Muscle of arm (tissue), 12 donors: ENCODE data around the gene YDJC. TPM values are rescaled to one million over a fixed set of nuclear protein-coding genes. Genes with fewer than 3 reads are reported as not detected.
"Not testable (repeated sequence)": the region's sequence is repeated elsewhere in the genome, so short reads cannot be mapped to it uniquely, and the experiment has no call there.

Experiments
- DNase-seq: peaks from one replicate; pipeline ENCODE4 v3.0.0-alpha.2; 2013
- polyA plus RNA-seq, 12 donors: library from polyadenylated mRNA; unstranded; fragments of 120-200 nt; gene quantifications; one replicate each; pipeline ENCODE4 v1.2.1, GENCODE V29; 2013; ENCODE audit not compliant: insufficient read length in 12 of 12

YDJC gene
- polyA plus RNA-seq, 12 donors = 2.8 to 7.8 (median 3.4) TPM; not detected in 2

DNA sequence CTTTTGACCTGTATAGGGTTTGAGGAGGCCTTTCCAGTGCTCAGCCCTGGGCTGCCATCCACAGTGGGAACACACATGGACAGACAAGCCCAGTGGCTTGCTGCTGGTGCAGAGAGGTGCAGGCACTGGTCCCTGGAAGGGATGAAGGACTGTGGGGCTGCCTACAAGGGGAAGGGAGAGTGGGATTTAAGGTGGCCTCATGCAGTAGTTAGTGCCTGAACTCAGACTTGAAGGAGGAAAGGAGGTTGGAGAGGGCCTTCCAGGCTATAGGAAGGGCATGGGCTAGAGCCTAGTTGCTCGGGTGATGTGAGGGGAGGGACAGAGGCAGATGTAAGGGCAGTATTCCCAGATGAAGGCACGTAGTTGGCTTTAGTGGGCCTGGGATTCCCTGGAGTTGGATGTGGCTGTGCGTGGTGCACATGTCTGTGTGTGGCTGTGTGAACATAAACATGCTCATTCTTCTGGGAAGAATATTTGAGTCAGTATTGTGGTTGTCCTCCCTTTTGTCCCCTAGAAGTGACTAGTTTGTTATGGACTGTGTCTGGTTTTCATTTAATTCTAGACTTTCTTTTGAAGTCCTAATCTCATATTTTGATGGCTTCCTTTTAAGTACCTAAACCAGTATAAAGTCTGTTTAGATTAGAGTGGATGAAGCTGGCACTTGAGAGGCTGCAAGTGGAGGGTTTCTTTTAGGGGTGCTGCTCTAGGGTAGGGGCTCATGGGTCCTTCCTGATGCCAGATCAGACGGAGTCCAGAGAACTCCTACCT, 18.4 kb downstream of the YDJC start:
- DNase-seq = no peak

- not testable (repeated sequence) for DNase-seq
Observed at GRCh38 chr22:21609556-21610157, 20.2 kb downstream of the YDJC start.

GRCh38 chr22:21606775-21607174, 23.0 kb downstream of the YDJC start:
- DNase-seq = no peak

DNA sequence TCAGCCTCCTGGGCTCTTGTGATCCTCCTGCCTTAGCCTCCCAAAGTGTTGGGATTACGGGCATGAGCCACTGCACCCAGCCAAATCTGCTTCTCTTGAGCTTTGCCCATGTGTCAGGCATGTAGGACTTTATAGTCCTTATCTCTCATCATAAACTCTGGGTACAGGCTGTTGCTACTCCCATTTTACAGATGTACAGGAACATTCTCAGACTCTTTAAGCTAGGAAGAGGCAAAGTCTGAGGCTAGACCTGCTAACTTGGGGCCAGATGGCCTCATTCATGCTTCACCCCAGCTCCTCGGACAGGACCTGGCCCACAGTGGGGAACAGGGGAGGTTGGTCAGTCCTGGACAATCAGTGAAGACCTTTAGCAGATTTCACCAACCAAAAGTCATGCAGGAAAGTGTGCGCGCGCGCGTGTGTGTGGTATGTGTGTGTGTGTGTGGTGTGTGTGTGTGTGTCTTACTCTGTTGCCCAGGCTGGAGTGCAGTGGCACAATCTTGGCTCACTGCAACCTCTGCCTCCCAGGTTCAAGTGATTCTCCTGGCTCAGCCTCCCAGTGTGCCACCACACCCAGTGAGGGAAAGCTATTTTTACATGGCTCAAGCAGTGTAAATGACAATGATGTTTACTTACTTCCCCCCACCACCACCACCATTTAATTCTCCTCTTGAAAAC, 23.8 kb downstream of the YDJC start:
- no peak for DNase-seq

DNA sequence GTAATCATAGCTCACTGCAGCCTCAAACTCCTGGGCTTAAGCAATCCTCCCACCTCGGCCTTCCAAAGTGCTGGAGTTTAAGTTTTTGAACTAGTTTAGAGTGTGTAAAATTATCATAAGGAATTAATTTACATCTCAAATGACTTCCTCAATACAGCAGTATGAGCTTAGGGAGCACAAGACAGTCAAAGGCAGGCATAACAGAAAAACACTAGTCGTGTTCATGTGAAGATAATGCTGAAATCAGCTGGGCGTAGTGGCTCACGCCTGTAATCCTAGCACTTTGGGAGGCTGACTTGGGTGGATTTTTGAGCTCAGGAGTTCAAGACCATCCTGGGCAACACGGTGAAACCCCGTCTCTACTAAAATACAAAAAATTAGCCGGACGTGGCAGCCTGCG, 25.8 kb downstream of the YDJC start:
- DNase-seq = no peak

DNA sequence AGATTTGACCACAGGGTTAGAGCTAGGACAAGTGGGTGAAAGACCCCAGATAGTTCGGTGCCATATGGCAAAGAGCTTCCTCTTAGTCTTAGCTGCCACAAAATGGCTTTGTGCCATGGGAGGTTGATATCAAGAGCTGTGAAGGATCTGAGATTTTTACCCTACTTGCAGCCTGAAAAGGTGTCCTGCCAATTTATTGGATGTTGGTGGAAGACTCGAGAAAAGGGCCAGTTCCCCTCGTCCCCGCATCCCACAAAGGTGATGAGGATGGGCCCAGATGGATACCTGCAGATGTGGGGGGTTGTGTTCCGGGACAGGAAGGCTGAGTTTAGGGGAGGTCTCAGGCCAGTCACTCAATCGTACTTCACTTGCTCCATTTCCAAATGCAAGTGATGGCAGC, 27.2 kb downstream of the YDJC start:
- no peak for DNase-seq

DNA sequence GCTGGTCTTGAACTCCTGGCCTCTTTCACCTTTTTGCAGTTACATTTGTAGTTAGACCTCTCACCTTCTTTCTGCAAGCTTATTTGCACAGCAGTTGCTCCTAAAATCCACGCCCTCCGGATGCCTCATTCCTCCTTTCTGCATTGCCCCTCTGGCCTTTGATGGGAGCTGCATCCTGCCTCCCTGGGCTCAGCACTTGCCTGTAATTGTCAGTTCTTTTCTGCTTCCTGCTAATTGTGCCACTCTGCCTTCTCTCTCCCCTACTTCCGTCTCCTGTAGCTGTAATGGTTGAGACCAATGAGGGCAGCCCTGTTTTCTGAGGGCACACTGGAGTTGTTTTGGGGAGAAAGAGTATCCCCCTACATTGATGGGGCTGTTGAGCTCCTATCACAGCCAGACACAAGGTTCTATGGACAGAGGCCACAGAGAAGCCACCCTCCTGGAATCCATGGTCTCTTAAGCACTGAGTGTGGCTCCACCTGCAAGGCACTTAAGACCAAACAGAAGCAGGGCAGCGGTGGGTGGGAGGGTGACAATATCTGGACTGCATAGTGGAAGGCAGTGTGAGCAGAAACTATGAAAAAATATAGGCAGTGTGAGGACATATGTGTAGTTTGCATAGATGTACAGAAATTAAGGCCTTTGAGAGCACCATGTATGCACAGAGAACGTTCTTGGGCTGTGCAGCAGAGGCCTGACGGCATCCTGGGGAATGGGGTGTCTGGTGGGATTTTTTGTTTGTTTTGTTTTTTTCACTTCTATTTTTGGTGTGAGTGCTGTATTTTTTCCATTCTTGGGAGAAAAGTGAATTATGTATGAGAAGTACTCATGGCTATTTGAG, 30.5 kb downstream of the YDJC start:
- DNase-seq = no peak

- DNase-seq = no peak
Observed at GRCh38 chr22:21598302-21598701, 31.5 kb downstream of the YDJC start.

- not testable (repeated sequence) for DNase-seq
Observed at GRCh38 chr22:21596356-21597135, 33.3 kb downstream of the YDJC start.

DNA sequence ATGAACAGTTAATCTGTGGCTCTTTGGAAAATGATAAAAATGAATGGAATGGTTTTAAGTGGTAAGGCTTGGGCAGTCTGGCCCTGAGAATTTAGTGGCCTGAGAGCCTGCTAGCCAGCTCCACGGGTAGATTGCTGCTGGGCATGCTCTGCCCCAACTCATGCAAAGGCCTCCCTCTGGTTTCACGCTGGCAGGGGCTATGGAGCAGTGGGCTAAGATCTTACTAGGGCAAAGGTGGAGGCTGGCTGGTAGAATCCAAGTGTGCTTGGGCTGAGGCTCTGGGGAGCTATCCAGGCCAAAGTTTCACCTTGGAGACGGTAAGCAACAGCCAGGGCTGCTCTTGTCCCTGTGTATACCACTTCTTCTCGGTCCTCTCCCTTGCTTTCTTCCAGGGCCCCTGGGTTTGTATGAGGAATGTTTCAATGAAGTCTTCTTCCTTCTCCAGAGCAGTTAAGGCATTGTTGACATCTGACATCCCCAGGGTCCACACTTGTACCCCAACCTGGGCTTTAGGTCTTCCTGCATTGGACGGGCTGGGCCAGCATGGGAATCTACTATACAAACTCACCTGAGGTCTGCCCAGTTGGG, 34.9 kb downstream of the YDJC start:
- DNase-seq = no peak

DNA sequence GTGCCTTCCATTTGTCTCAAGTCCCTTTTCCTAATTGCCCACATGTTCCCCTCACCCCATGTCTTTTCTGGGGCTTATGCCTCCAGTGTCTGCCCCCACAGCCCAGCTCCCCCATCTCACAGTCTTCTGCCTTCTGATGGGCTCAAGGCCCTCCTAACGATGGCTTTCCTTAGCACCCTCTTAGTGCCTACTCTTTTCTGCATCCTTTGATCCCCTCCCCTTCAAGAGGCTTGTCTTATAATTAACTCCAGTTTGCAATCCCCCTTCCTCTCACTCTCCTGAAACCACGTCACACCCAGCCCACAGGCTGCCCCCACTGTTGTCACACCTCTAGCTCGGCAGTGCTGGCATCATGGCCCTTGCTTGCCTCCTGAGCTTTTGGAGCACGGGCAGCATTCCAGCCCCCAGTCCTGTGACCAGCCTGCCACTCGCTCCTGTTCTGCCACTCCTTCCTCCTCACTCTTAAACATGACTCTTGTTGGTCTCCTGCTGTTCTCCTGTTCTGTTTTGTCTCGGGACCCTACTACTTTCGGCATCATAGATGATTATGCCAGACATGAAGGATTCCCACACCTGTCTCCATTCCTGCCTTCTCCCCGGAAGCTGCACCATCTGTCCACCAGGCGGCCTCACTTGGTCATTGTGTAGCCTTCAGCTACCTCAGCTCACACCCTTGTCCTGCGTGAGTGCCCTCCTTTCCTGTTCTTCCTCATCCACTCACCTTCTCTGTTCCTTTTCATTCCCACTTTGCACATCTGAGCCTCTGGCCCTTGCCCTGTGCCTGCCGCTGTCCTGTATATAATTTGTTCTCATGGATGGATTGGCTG, 36.2 kb downstream of the YDJC start:
- DNase-seq = no peak

GRCh38 chr22:21592422-21592821, 37.4 kb downstream of the YDJC start:
- no peak for DNase-seq

- DNase-seq = no peak
Observed at GRCh38 chr22:21591695-21592094, 38.1 kb downstream of the YDJC start.

DNA sequence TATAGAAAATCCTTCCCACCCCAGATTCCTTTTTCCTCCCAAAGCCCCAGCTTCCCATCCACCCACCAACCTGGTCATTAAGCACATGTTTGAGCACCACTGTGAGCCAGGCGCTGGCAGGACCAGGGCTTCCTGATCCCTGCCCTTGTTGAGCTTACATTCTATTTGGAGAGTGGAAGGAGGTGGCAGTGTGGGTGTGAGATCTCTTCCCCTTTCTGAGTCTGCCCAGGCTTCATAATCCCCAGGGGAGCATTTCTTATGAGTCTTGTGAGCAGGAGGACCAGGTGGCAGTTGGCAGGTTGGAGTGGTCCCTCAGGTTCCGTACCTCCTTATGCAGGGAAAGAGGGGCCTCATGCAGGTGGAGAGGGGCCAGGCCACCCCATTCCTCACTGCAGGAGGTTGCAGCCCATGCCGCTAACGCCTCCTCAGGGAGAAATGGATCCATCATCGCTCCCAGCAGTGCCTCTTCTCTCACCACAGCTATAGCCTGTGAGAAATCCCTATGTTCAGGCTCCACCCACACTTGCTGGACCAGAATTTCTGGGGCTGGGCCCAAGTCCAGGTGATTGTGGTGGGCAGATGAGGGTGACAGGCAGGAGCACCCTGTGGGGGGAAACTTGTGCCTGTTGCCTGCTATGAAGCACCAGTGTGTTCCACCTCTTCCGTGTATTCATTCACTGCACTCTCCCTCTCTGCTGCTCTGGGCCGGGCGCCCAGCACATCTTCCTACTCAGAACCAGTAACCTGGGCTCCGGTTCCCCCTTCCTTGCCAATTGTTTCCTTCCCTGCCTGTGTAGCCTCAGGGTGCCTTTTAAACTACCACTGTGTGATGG, 38.8 kb downstream of the YDJC start:
- DNase-seq = no peak

GRCh38 chr22:21589396-21589795, 40.4 kb downstream of the YDJC start:
- no peak for DNase-seq

DNA sequence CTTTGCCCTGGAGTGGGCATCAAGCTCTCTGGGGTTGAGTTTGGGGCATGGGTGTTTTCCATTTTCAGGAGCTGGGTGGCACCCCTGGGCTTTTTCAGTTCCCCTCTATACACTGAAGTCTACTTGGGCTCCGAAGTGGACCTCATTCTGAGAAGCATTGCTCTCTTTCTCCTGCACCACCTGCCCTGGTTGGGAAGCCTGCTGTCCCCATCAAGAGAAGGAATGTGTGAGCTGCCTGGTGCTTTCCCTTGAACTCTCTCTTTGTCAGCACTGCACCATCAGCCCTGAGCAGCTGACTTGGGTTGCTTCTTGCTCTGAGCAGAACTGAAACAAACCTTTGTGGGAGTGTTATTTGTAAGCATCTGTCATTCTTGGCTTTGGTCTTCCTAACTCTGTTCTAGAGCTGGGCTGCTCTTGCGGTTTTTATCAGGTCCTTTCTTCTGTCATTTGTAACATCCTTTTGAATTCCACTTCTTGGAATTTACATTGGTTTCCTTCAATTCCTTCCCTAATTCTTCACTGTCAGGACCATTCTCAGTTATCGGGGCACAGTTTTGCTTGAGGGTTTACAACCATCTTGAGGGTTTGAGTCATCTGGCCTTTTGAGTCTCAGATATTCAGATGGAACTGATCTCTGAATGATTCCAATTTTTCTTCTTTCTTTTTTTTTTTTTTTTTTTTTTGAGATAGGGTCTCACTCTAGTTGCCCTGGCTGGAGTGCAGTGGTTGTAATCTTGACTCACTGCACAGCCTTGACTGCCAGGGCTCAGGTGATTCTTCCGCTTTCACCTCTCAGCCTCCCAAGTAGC, 41.8 kb downstream of the YDJC start:
- DNase-seq = no peak

GRCh38 chr22:21585389-21585788, 44.4 kb downstream of the YDJC start:
- DNase-seq = no peak
